Upper lobe of left lung (tissue), 4 donors: ENCODE data around the gene PREX1.

Source experiments
- POLR2A ChIP-seq, 4 donors: fragments of 450-650 bp; IDR thresholded peaks; one replicate each; pipeline ENCODE4 v1.5.1; 2016 to 2017; ENCODE audit warnings: antibody characterized with exemption in 4 of 4, mild to moderate bottlenecking in 2 of 4
- TF ChIP-seq, protein P1 (sequence below), 6 experiments: fragments of 450-650 bp in 4 of 6; fragments of 200-600 bp in 2 of 6; sonication (generic) in 2 of 6; IDR thresholded peaks; one replicate each; pipeline ENCODE4 v1.5.1; 2016 to 2019; ENCODE audit warnings: antibody characterized with exemption in 6 of 6

GRCh38 chr20:48738399-48739304 lies 89.1 kb downstream of the PREX1 start:
- no peak for TF ChIP-seq POLR2A (IDR thresholded peaks at IDR 0.05)
- TF ChIP-seq, protein P1, sequence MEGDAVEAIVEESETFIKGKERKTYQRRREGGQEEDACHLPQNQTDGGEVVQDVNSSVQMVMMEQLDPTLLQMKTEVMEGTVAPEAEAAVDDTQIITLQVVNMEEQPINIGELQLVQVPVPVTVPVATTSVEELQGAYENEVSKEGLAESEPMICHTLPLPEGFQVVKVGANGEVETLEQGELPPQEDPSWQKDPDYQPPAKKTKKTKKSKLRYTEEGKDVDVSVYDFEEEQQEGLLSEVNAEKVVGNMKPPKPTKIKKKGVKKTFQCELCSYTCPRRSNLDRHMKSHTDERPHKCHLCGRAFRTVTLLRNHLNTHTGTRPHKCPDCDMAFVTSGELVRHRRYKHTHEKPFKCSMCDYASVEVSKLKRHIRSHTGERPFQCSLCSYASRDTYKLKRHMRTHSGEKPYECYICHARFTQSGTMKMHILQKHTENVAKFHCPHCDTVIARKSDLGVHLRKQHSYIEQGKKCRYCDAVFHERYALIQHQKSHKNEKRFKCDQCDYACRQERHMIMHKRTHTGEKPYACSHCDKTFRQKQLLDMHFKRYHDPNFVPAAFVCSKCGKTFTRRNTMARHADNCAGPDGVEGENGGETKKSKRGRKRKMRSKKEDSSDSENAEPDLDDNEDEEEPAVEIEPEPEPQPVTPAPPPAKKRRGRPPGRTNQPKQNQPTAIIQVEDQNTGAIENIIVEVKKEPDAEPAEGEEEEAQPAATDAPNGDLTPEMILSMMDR (IDR thresholded peaks at IDR 0.05), result no peak
